ENCODE data around the gene DCAF17. TPM values are rescaled to one million over a fixed set of nuclear protein-coding genes. Genes with fewer than 3 reads are reported as not detected.
"Not testable (repeated sequence)": the region's sequence is repeated elsewhere in the genome, so short reads cannot be mapped to it uniquely, and the experiment has no call there.

Gene DCAF17
- total RNA-seq, 1 donor from 2014 or later, result 23.7 TPM

GRCh38 chr2:171530378-171530777, 96.4 kb downstream of the DCAF17 start:
- no peak for DNase-seq (ENCODE audit: low spot score)
- H3K27ac Mint-ChIP-seq, result no peak overlapping the region
- intact Hi-C loops (cut with micrococcal nuclease), result no loop called here
- H3K4me3 Mint-ChIP-seq (ENCODE audit: low read depth), result no peak overlapping the region
- H3K4me1 Mint-ChIP-seq (ENCODE audit: low read depth), result no peaks in the 10 kb centered on the region
- H3K36me3 Mint-ChIP-seq (ENCODE audit: low read depth), result no peaks in the 10 kb centered on the region
- peaks cover 6% of the 10 kb centered on the region for H3K9me3 Mint-ChIP-seq
- H3K27me3 Mint-ChIP-seq (ENCODE audit: low read depth), result peaks cover 26% of the 10 kb centered on the region

GRCh38 chr2:171530859-171531258, 96.8 kb downstream of the DCAF17 start:
- H3K36me3 Mint-ChIP-seq (ENCODE audit: low read depth); H3K27ac Mint-ChIP-seq; H3K4me1 Mint-ChIP-seq (ENCODE audit: low read depth); H3K9me3 Mint-ChIP-seq; H3K4me3 Mint-ChIP-seq (ENCODE audit: low read depth); DNase-seq (ENCODE audit: low spot score); intact Hi-C loops (cut with micrococcal nuclease): not testable (repeated sequence)
- H3K27me3 Mint-ChIP-seq (ENCODE audit: low read depth), result peaks cover 27% of the 10 kb centered on the region

- Mint-ChIP-seq H3K4me3 (ENCODE audit: low read depth) (no peak overlapping the region), H3K27ac (no peak overlapping the region), H3K9me3 (peaks cover 6% of the 10 kb centered on the region), H3K36me3 (ENCODE audit: low read depth) (no peaks in the 10 kb centered on the region), H3K27me3 (ENCODE audit: low read depth) (peaks cover 27% of the 10 kb centered on the region), H3K4me1 (ENCODE audit: low read depth) (no peaks in the 10 kb centered on the region)
- DNase-seq (ENCODE audit: low spot score), result no peak
- intact Hi-C loops (cut with micrococcal nuclease), result no loop called here
Measured at GRCh38 chr2:171531291-171531690, 97.3 kb downstream of the DCAF17 start.

DNA sequence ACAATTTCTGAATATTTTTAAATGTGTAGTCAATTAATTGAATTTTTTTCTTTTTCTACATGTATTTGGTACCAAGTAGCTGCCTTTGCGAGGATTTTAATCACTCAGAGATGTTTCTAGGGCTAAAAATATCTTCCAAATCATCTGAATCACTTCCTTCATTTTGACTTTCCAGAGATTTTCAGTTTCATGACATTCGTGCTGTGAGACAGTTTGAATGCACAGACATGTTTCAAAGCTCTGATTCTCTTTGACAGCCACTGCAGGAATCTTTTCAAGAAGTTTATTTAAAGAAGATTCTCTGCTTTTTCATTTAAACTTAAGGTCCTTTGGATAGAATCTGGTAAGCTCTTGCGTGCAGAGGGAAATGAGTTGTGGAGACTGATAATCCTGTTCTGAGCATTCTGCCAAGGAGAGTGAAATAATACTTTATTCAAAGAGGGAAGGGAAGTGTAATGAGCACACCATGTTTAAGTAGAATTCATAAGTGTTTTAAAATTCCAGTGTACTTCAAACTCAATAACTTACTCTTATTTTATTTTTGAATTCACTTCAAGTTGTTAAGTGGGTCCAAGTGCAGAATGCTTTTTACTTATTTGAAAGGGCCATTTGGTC, 97.9 kb downstream of the DCAF17 start:
- intact Hi-C loops (cut with micrococcal nuclease), result no loop called here
- Mint-ChIP-seq H3K9me3 (peaks cover 6% of the 10 kb centered on the region), H3K4me3 (ENCODE audit: low read depth) (no peak overlapping the region), H3K36me3 (ENCODE audit: low read depth) (no peaks in the 10 kb centered on the region), H3K4me1 (ENCODE audit: low read depth) (no peaks in the 10 kb centered on the region), H3K27me3 (ENCODE audit: low read depth) (peaks cover 28% of the 10 kb centered on the region), H3K27ac (no peak overlapping the region)
- DNase-seq (ENCODE audit: low spot score), result no peak

GRCh38 chr2:171533331-171533730, 99.3 kb downstream of the DCAF17 start:
- Mint-ChIP-seq H3K9me3 (peaks cover 6% of the 10 kb centered on the region), H3K4me1 (ENCODE audit: low read depth) (no peaks in the 10 kb centered on the region), H3K27me3 (ENCODE audit: low read depth) (peaks cover 26% of the 10 kb centered on the region), H3K27ac (no peak overlapping the region), H3K4me3 (ENCODE audit: low read depth) (no peak overlapping the region), H3K36me3 (ENCODE audit: low read depth) (no peaks in the 10 kb centered on the region)
- no peak for DNase-seq (ENCODE audit: low spot score)
- intact Hi-C loops (cut with micrococcal nuclease), result no loop called here

Other genes starting within 250 kb of the DCAF17 start
- gene METTL8, start 236 bp upstream of the DCAF17 start, total RNA-seq, result 38.2 and 39.9 TPM in 2 replicates
- gene CYBRD1, start 88.2 kb downstream of the DCAF17 start, total RNA-seq, result 5.7 and 8.0 TPM in 2 replicates

All from activated T-helper 2 cell treated with anti-CD3 and anti-CD28 coated beads, Interferon-gamma antibody, Interleukin-2, Interleukin-4, amounts not matched to agents 10 μg/mL and 5 μg/mL and 100 μg/mL, durations not matched to agents 14 hours and 24 hours and 36 hours (primary cell).